AG09319 (cell line): Measurements from ENCODE around the gene VTCN1.

Experiments used
- DNase-seq: peaks from one replicate; pipeline ENCODE4 v3.0.0-alpha.2; 2010; ENCODE audit warnings: low read depth; ENCODE audit errors: extremely low read depth
- CTCF ChIP-seq: IDR thresholded peaks from 2 replicates; pipeline ENCODE4 v1.5.1; 2011; ENCODE audit warnings: low read depth, mild to moderate bottlenecking, inconsistent platforms, low read length, moderate library complexity

The VTCN1 gene

GRCh38 chr1:117138106-117138505 is 72.6 kb downstream of the VTCN1 start:
- no peak for TF ChIP-seq CTCF
- DNase-seq, result no peak

- no peak for DNase-seq
Measured at GRCh38 chr1:117137281-117137855, 73.4 kb downstream of the VTCN1 start.

DNA sequence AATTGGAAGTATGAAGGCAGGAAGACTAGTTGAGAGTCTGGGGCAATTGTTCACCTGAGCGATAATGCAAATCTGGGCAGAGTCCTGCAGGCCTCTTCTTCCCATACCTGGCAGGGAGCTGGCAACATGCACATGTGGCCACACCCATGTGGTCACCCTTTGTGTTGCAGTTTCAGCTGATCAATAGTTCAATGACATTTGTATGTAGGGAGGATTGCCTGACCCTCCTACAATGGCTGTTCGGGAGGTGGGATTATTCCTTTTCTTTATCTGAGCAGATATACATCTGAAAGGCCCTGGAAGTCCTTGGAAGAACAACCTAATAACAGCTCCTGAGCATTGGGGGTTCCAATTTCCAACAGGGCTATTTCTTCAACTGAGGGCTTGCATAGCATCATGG is 74.0 kb downstream of the VTCN1 start:
- no peak for DNase-seq
- no peak for TF ChIP-seq CTCF

More at GRCh38 chr1:117137281-117137855, 73.4 kb downstream of the VTCN1 start:
- no peak for TF ChIP-seq CTCF

DNA sequence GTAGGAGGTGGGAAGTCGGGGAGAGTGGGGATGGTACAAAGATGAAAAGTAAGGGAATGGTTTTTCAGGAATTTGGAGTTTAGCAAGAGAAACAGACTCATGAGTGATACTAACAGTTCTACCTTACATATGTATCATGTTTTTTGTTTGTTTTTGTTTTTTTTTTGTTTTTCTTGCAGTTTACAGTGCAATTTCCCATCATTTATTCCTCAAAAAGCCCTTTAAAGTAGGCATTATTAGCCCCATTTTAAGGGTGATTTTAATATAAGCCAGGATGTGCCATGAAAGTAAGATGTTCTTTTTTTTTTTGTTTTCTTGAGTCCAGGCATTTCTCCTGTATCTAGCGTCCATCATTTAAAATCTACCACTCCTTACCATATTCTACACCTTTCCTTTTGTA is 75.4 kb downstream of the VTCN1 start:
- DNase-seq, result no peak
- TF ChIP-seq CTCF, result no peak

GRCh38 chr1:117130526-117130925 is 80.2 kb downstream of the VTCN1 start:
- TF ChIP-seq CTCF, result no peak
- no peak for DNase-seq

DNA sequence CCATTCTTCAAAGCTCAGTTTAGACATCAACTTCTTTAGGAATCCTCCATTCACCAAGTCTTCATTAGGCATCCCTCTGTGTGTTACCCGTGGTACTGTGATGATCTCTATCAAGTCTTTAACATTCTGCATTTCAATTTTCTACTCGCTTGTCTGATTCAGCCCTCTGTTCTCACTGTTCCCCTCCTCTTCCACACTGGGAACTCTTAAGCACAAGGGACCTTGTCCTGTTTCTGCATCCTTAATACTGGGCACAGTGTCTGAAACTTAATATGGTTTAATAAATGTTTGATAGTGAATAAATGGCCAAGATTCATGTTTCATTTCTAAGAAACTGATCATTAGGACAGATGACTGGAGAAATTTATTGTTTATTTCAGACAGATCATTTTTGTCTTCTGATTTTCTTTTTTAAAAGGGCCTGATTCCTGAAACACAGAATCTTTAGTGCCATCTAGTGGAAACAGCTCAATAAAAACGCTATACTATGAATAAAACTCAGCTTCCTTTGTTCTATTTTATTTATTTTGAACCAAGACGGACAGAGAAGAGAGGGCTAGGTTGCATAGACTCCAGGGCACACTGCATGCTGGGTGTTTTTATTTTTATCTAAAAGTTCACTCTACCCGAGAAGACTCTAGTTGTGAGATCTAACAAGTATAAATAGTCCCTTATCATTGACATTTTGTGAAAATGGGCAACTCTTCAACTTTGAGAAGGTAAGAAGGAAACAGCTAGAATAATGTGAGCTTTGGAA is 82.2 kb downstream of the VTCN1 start:
- TF ChIP-seq CTCF, result peak; percentile 46
- DNase-seq, result no peak

DNA sequence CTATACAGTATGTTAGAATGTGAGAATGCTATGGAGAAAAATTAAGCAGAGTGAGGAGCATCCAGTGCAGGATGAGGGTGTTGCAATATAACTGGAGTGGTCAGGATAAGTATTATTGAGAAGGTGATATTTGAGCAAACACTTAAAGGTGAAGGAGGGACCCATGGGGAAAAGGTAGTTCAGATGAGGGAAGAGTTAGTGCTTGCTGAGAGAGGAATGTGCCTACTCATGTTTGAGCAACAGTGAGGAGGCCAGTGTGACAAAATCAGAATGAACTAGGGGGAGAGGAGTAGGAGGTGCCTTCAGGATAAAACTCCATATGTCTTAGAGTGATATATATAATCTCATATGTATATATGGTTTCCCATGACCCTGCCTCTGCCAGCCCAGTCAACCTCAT is 82.9 kb downstream of the VTCN1 start:
- TF ChIP-seq CTCF, result no peak
- DNase-seq, result no peak
